ENCODE data around the gene DSCAM.

DNA sequence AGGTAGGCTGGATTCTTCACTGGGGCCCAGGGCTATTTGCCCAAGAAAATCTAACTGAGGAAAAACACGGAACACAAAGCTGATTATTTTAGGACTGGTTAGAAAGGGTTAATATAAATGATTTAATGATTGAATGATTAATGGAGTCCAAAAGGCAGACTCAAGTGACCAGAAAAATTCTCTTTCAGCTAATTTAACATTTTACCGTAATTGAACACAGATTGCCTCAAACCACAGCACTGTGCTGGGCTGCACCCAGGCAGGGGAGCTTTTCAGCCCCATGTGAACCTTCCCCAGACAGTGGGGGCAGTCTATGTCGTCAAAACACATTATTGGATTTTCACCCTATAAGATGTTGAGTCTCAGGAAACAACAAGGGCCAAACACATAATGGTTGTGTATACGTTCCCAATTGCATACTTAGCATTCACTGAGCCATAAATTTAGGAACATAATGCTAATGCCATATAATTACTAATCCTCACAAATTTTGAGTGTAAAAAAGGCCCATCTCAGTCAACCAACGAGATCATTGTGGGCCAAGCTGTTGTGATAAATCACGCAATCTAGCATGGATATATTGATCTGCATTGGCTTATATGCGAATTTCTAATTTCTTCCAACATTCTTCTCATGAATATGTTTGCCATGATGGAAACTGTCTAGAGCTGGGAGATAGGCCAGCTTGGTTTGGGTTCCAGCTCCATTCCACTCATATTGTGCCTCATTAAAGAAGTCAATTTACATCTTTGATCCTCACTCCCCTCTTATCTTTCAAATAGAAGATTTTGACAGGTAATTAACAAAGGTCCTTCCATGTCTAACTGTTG is 27.7 kb downstream of the DSCAM start:
- no peak for TF ChIP-seq POLR2A (IDR thresholded peaks at IDR 0.05)
- TF ChIP-seq, protein P1, sequence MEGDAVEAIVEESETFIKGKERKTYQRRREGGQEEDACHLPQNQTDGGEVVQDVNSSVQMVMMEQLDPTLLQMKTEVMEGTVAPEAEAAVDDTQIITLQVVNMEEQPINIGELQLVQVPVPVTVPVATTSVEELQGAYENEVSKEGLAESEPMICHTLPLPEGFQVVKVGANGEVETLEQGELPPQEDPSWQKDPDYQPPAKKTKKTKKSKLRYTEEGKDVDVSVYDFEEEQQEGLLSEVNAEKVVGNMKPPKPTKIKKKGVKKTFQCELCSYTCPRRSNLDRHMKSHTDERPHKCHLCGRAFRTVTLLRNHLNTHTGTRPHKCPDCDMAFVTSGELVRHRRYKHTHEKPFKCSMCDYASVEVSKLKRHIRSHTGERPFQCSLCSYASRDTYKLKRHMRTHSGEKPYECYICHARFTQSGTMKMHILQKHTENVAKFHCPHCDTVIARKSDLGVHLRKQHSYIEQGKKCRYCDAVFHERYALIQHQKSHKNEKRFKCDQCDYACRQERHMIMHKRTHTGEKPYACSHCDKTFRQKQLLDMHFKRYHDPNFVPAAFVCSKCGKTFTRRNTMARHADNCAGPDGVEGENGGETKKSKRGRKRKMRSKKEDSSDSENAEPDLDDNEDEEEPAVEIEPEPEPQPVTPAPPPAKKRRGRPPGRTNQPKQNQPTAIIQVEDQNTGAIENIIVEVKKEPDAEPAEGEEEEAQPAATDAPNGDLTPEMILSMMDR (IDR thresholded peaks at IDR 0.05 in 8 of 11, conservative IDR thresholded peaks at IDR 0.05 in 3 of 11) = no peak

Measured in spleen (tissue), 7 donors.